A172 (cell line): ENCODE measurements around the gene LATS2. TPM values are rescaled to one million over a fixed set of nuclear protein-coding genes. Genes with fewer than 3 reads are reported as not detected.
"Not testable (repeated sequence)": the region's sequence is repeated elsewhere in the genome, so short reads cannot be mapped to it uniquely, and the experiment has no call there.

ENCODE experiments used
- DNase-seq: peaks from one replicate; pipeline ENCODE4 v3.0.0-alpha.2; 2015; ENCODE audit warnings: low spot score
- total RNA-seq: library from RNA; depleted of rRNA; stranded (reverse); fragments of >200 nt; shearing (Covaris generic); gene quantifications from 2 replicates; pipeline ENCODE4 v1.2.3, GENCODE V29; 2014

LATS2 gene
- total RNA-seq, 1 experiment from 2014 or later = 13.5 TPM

DNA sequence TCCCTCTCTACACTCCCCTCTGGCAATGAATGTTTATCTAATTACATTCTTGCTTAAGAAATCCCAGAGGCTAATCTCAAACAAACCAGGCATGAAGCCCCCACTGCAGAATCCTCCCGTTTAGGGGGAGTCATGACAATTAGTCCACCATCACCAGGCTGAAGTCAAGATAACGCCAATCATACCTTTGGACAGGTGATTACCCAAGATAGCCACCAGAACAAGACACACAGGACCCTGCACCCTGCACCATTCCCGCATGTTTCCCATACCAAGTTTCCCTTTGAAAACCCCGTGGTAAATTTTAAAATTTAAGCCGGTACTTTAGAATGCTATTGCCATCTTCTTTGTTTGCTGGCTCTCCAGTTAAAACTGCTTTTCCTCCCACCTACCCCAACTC is 94.0 kb downstream of the LATS2 start:
- no peak for DNase-seq

DNA sequence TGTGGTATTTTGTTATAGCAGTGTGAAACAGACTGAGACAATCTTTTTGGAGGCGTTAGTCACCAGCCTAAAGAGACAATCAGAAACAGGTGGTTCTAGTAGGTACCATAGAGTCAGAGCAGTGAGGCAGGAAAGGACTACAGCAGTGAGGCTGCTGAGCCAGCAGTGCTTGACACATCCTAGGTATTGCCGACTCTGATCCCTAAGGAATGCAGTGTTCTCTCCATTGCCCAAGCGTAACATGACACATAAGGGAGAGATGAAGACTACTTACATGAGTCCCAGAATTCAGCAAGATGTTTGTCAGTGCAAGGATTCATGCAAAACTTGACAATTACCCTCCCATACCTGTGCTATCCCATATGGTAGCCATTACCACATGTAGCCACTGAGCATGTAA is 96.5 kb downstream of the LATS2 start:
- DNase-seq = no peak

GRCh38 chr13:20961663-20962062 is 99.7 kb downstream of the LATS2 start:
- not testable (repeated sequence) for DNase-seq

- DNase-seq = no peak
Measured at GRCh38 chr13:20960663-20961309, 100.6 kb downstream of the LATS2 start.

GRCh38 chr13:20957049-20957620 is 104.3 kb downstream of the LATS2 start:
- not testable (repeated sequence) for DNase-seq

DNA sequence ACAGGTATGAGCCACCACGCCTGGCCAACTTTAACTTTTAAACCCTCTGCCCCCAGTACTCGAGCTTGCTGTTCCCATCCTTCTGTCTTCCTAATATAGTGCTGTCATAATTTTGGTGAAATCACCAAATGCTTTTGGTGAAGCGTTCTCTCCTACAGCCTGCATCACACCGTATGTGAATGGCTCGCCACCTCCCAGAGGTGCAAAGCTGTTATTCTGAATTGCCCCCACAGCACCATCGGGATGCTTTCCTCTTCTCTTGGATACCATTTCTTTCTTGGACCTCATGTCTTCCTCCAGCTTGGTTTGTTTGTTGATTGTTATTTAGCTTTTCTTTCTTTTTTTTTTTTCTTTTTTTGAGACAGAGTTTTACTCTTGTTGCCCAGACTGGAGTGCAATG is 105.9 kb downstream of the LATS2 start:
- no peak for DNase-seq

GRCh38 chr13:20953245-20953931 is 108.0 kb downstream of the LATS2 start:
- DNase-seq = no peak

GRCh38 chr13:20952838-20953237 is 108.5 kb downstream of the LATS2 start:
- DNase-seq = no peak

DNA sequence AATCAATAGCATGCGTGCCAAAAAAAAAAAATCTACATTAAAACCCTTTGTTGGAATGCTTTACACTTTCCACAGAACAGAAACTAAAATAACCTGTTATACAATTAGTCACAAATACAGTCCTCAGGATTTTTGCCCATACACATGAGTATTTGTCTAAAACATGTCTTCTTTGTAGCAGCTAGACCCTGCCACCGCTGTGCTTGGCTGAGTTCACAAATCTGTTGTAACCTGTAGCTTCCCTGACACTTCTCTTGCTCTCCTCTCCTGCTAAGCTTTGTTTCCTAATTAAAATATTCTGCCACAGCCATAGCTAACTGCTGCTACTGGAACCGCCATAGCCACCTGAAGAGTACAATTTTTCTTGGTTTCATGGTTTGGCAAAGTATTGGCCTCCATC is 113.4 kb downstream of the LATS2 start:
- DNase-seq = not testable (repeated sequence)

DNA sequence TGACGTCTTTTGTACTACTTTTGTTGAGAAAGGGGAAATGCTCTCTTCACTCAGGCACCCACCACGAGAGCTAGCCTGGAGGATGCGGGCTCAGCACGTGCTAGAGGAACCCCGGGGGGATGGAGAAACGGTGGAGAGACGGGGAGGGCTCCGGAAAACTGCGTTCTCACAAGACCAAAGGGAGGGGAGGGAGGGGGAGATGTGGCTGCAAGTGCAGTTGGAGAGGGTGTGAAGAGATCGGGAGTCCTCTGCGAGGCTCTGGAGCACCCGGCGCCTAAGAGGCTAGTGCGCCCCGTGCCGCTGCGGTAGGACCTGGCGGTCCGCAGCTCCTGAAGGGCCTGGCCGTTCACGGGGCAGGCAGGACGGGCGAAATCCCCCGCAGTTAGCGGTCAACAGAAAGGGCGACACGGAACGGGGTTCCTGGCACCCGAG is 115.4 kb downstream of the LATS2 start:
- DNase-seq = no peak

GRCh38 chr13:20942938-20943559 is 118.3 kb downstream of the LATS2 start:
- DNase-seq = no peak

GRCh38 chr13:20940511-20940910 is 120.9 kb downstream of the LATS2 start:
- not testable (repeated sequence) for DNase-seq

- DNase-seq = peak; percentile 4
Measured at GRCh38 chr13:20940083-20940482, 121.3 kb downstream of the LATS2 start.

GRCh38 chr13:20939662-20940061 is 121.7 kb downstream of the LATS2 start:
- DNase-seq = no peak

DNA sequence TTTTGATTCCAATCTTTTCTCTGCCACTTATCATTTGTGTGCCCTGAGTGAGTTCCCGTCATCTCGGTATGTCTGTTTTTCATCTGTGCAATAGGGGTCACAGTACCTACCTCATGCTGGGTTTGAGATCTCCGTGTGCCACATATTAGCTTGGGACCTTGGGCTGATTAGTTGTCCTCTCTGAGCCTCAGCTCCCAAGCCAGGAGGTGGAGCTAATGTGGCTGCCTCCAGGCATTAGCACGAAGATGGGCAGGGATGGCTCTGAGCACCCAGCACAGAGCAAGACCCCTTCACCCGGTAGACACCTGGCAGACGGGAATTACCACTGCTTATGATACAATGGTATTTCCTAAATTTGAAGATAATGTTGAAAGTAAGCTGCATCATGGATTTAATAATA is 123.1 kb downstream of the LATS2 start:
- no peak for DNase-seq

GRCh38 chr13:20927596-20928257 is 133.7 kb downstream of the LATS2 start:
- no peak for DNase-seq

DNA sequence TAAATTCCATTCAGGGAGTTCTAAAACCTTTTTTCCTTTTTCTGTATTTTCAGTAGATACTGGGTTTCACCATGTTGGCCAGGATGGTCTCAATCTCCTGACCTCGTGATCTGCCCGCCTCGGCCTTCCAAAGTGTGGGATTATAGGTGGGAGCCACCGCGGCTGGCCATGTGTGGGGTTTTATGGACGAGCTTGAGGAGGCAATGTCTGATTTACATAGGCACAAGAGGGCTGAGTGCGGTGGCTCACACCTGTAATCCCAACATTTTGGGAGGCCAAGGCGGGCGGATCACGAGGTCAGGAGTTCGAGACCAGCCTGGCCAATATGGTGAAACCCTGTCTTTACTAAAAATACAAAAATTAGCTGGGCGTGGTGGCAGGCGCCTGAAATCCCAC is 136.0 kb downstream of the LATS2 start:
- not testable (repeated sequence) for DNase-seq

GRCh38 chr13:20924758-20925394 is 136.5 kb downstream of the LATS2 start:
- DNase-seq = peak; percentile 53

DNA sequence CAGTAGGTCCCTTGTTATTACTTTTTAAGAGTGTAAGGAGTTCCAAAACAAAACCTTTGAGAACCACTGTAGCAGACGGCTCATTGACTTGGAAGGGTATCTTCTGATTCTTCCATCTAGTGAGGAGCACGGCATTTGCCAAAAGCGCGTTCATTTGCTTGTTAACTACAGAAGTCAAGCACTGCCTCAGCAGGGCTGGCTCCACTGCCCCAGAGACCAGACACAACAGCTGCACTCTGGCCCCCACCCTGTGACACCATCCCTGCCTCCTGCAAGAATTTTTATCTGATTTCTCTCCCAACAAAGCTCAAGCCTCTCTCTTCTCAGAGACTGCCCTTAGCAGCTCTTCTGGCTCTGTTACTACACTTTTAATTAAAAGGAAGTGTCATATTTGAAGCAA is 138.1 kb downstream of the LATS2 start:
- DNase-seq = no peak
